Activated naive CD4-positive, alpha-beta T cell (primary cell): ENCODE measurements around the gene CLCF1.

Experiments
- DNase-seq, 4 experiments: peaks; one replicate each; lab custom pipeline; 2025; lab: John Stamatoyannopoulos, UW

CLCF1 gene

DNA sequence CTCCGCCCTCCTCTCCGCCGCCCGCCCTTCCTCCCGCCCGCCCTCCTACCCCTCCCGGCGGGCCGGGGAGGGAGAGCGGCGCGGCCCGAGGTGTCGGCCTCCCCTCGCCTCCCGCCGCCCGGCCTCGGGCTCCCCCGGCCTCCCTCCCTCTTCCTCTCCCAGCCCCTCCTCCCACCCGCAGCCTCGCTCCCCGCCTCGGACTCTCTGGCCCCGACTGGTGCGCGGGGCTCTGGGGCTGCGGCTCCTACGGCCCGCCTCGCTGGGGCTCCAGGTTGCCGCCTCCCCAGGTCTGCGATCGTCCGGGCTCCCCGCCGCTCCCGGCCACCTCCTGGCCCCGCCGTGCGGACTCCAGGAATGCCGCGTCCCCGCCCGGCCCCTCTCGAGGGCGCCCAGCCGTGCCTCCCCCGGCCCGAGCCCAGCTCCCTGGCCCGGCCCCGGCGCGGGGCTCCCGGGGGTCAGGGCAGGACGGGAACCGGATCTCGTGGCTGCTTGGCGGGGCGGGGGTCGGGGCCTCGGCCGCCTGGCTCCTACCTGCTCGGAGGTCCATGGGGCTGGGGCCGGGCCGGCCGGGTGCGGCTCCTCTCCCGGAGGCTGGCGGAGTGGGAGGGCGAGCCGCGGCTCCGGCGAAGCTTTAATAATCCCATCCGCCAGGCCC is at the start of gene CLCF1:
TSS of gene CLCF1 (minus strand) at position 606 of the 655 bp plus-strand sequence. CDS start at position 547, 59 bp downstream.
- DNase-seq, result no peak

DNA sequence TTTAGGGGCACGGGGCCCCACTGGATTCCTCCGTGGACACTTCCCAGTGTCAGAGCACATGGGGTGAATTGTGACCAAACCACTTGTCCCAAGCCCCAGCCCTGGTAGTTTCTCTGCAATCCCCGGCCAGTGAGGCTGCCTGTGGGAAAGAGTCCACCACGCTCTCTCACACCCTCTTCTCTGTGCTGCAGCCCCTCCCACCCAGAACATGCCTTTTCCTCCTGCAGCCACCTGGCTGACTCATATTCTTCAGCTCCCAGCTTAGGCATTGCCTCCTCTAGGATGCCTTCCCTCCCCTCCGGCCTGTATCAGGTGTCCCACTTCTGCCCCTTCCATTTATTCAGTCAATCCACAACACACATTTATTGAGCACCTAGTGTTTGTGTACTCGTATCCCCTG is 49.5 kb upstream of the CLCF1 start:
- DNase-seq, result no peak

DNA sequence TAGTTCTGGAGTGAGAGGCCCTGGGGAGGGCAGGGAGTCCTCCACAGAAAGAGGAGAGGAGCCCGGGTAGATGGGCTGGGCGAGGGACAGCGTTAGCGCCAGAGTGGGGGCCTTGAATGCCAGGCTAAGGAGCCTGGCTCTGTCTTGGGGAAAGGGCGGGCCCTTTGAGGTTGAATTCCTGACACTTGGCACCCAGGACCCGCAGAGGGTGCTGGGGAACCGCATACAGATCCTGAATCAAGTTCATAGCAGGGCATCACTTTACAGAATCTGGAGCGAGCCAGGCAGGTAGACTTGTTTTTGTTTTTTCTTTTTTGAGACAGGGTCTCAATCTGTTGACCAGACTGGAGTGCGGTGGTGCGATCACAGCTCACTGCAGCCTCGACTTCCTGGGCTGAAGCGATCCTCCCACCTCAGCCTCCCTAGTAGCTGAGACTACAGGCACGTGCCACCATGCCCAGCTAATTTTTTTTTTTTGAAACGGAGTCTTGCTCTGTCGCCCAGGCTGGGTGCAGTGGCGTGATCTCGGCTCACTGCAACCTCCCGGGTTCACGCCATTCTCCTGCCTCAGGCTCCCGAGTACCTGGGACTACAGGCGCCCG is 48.1 kb upstream of the CLCF1 start:
- DNase-seq, result no peak

DNA sequence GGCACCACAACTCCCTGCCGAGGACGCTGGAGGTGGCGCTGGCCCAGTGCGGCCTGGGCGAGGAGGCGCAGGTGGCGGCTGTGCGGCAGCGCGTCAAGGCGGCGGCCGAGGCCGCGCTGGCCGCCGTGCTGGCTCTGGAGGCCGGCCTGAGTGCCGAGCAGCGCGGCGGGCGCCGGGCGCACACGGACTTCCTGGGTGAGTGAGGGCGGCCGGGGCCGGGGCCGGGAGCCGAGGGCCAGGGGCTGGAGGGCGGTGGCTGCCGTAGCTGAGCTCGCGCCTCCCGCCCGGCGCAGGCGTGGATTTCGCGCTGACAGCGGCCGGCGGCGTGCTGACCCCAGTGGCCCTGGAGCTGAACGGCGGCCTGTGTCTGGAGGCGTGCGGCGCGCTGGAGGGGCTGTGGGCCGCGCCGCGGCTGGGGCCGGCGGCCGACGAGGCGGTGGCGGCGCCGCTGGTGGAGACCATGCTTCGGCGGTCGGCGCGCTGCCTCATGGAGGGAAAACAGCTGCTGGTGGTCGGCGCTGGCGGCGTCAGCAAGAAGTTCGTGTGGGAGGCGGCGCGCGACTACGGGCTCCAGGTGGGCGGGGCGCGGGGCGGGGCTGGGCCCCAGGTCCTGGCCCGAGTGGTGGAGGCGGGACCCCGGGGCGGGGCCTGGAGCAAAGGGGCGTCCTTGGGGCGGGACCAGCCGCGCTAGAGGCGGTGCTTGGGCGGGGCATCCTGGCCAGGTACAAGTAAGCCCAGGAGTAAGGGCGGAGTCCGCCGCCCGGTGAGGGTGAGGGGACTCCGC is 47.4 kb upstream of the CLCF1 start:
- peak; percentile 97 to 100 (median 98) for DNase-seq

DNA sequence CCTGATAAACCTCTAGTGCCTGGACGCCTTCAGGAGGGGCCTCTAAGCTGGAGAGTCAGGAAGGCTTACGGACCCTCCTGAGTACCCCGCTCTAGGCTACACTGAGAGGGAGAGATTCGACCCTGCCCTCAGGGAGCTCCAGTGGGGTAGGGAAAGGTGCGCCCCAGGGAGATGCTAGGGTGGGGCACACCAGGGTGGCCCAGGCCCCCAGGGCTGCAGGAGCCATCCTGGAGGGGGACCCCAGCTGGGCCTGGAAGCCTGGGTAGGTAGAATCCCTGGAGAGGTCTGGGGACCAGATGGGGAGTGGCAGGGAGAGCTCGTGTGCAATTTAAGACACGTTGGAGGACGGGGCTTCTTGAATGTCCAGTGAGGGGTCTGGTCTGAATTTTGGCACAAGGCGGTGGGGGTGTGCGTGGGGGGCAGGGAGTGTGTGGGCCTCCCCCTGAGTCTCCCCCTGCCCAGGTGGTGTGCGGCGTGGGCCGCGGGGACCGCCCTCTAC is 46.8 kb upstream of the CLCF1 start:
- DNase-seq, result no peak

- no peak for DNase-seq
Observed at GRCh38 chr11:67419325-67420049, 46.1 kb upstream of the CLCF1 start.

DNA sequence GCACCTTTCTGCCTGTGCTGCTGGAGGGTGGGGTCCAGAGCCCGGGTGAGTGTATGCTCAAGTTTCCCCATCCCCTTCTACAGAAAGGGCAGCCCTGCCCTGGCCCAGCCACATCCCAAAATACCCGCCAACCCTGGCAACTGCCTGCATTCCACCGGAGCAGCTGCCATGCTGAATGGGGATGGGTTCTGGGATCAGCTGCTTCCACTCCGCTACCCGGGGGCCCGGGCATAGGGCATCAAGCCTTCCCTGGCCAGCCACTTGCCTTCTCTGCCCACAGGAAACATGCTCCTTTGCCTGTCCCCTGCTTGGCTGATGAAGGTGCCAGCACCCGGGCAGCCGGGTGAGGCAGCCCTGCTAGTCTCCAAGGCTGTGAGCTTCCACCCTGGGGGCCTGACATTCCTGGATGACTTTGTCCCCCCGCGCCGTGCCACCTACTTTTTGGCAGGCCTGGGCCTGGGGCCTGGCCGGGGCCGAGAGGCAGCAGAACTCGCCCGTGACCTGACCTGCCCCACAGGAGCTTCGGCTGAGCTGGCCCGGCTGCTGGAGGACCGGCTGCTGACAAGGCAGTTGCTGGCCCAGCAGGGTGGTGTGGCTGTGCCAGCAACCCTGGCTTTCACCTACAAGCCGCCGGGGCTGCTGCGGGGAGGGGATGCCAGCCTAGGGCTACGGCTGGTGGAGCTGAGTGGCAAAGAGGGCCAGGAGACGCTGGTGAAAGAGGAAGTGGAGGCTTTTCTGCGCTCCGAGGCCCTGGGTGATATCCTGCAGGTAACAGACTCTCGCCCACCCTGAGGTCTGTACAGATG is 45.3 kb upstream of the CLCF1 start:
- peak in 2 of 4 experiments; percentile 36 to 47 for DNase-seq

DNA sequence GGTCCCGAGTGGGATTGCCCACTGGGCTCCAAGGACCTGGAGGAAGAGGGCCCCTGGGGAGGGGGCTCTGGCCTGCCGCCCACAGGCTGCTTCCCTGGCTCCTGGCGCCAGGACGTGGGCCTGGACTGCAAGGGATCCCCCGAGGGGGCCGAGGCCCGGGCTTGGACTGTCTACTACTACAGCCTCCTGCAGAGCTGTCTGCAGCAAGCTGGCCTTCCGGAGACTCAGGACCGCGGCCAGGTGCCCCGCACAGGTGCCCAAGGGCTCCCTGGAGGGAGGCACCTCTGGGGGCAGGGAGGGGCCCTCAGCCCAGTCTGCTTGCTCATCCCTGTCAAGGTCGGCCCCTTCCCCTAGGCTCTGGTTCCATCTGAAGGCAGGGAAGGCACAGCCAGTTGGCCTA is 44.0 kb upstream of the CLCF1 start:
- DNase-seq, result no peak

DNA sequence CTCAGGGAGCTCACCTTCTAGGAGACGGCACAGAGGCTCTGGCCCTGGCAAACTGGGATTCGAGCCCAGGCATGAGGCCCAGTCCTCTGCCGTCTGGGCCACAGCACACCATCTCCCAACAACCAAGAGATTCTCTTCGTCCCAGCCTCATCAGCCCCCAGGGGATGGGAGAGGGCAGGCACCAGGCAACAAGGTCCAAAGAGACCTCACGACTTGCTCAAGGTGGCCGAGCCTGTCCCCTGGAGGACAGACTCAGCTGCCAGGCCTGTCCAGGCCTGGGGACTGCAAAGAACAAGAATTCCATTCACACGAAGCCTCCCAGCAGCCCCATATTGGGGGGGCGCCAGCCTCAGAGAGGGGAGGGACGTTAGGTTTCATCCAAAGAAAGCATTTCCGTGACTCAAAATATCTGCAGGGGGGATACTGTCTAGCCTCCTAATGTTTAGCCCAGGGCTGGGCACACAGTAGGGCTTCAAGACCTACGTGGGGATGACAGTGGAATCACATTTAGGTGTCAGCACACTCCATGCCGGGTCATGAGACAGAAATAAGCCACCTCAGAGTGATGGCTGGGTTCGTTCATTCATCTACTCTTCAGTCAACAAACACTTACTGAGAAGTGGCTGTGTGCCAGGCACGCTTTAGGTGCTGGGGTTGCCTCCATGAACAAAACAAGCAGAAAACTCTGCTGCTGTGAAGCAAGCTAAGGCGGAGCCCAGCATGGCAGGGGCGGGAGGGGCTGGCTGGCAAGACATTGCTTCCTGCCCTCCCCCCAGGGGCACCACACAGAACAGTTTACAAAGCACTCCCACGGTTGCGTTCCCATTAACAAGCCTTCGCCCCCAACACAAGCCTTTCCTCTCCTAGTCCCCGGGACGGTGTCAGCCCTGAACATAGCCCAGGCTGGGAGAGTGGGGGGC is 43.3 kb upstream of the CLCF1 start:
- DNase-seq, result peak in 2 of 4 experiments; percentile 76 to 88

- DNase-seq, result no peak
Observed at GRCh38 chr11:67415501-67416304, 42.3 kb upstream of the CLCF1 start, which contains the start of gene CARNS1. TSS of gene CARNS1 (plus strand) at chr11:67415678. CDS start at chr11:67416200, 522 bp downstream.

- DNase-seq, result no peak
Observed at GRCh38 chr11:67413266-67413849, 40.0 kb upstream of the CLCF1 start.

DNA sequence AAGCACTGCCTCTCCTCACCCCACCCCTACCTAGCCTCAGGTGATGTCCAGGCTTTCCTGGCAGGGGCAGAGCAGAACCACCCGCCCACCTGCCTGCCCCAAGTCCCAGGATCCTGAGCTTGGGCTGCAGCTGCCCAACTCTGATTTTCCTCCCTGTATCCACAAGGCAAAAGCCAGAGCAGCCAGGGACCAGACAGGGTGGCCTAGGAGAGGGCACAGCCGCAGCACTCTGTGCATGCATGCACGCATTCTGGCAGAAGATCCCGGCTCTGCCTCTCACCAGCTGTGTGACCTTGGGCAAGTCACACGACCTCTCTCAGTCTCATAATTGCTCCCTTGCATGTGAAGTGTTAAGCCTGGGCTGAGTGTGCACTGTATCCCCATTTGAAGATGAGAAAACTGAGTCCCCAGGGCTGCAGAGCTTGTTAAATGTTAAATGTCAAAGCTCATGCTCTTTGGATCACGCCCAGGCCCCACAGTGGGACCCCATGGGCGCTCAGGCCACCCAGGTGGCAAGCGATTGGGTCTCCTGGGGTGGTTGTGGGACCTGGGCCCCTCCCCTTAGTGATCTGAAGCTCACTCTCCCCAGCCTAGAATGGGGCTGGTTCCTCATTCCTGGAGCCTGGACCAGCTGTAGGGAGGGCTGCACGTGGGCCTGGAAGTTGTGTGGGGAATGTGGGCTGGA is 39.2 kb upstream of the CLCF1 start:
- DNase-seq, result no peak

- DNase-seq, result no peak
Observed at GRCh38 chr11:67411785-67412152, 38.4 kb upstream of the CLCF1 start.

GRCh38 chr11:67410984-67411784 is 37.8 kb upstream of the CLCF1 start:
- DNase-seq, result no peak

DNA sequence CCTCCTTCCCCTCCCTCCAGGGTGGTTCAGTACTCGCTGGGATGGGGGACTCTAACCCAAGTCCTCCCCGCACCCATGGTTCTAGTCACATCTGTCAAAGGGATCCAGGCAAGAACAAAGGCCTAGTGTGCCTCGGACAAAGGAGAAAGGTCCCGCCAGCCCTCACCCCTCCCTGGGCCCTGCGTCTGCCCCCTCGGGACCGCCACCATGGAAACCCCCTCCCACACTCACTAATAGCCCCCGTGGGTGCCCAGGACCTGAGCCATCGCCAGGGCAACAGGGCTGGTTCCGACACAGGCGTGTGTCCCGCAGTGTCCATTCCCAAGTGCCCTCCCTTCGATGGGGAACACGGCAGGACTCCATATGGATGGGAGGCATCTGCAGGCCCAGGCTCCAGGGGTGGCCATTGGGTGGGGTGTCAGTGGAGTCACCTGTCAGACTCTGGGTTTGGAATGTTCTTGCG is 37.0 kb upstream of the CLCF1 start:
- DNase-seq, result no peak

GRCh38 chr11:67409781-67410368 is 36.5 kb upstream of the CLCF1 start:
- no peak for DNase-seq

DNA sequence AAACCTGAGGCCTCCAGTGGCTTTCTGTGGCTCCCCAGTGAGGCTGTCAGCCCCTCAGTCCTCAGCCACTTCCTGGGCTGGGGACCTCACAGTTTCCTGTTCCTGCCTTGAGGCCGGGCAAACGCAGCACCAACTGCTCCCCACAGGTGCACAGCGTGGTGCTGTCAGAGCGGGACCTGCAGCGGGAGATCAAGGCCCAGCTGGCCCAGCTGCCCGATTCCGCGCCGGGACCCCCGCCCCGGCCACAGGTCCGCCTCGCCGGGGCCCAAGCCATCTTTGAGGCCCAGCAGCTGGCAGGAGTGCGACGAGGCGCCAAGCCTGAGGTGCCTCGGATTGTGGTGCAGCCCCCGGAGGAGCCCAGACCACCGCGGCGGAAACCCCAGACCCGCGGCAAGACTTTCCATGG is 35.9 kb upstream of the CLCF1 start:
- DNase-seq, result peak in 2 of 4 experiments; percentile 60 to 67
